Smooth muscle cell of the pulmonary artery (primary cell): ENCODE measurements around the gene LYG2. TPM values are rescaled to one million over a fixed set of nuclear protein-coding genes. Genes with fewer than 3 reads are reported as not detected.

Source experiments
- total RNA-seq: library from RNA; depleted of rRNA; stranded (reverse); fragments of >200 nt; gene quantifications from 2 replicates; pipeline ENCODE4 v1.2.3, GENCODE V29; 2014

The LYG2 gene, protein sequence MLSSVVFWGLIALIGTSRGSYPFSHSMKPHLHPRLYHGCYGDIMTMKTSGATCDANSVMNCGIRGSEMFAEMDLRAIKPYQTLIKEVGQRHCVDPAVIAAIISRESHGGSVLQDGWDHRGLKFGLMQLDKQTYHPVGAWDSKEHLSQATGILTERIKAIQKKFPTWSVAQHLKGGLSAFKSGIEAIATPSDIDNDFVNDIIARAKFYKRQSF
- not detected in 2 replicates for total RNA-seq

GRCh38 chr2:99255491-99256318, at the start of gene LYG2:
Gene LYG2, minus strand, starts transcription at chr2:99255666. Its CDS starts 1,406 bp downstream, at chr2:99254260.

DNA sequence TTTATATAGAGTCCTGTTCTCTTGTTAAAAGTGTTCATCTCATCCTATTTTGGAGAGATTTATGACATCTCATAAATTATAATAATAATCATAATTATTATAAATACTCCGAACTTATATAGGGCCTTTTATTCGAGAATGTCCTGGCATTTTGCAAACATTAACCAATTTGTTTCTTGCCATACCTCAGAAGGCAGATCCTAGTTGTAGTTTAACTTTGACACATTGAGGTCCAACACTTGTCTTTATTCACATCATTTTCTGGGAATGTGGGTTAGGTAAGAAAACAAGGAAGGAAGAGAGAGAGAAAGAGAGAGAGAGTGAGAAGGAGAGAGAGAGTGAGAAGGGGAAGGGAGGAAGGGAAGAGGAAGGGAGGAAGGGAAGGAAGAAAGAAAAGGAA, 45.6 kb upstream of the LYG2 start, which contains the start of gene LYG1:
TSS of gene LYG1 (minus strand) at position 101 of the 400 bp plus-strand sequence. CDS start 5,527 bp downstream, outside the sequence.

Other genes with a start within 250 kb of the LYG2 start
- gene C2orf15, start 114.0 kb downstream of the LYG2 start, total RNA-seq: 0.13 TPM in 1 of 2 replicates, not detected in the other
- 2.5 and 2.9 TPM in 2 replicates for gene TSGA10, start 100.7 kb downstream of the LYG2 start, total RNA-seq
- gene LIPT1, start 100.7 kb downstream of the LYG2 start, total RNA-seq: 6.0 and 6.6 TPM in 2 replicates
- 11.9 TPM in 2 replicates for gene MITD1, start 74.6 kb downstream of the LYG2 start, total RNA-seq
- gene MRPL30, start 74.5 kb downstream of the LYG2 start, total RNA-seq: 30.7 and 37.1 TPM in 2 replicates
- 0.59 and 0.86 TPM in 2 replicates for gene LYG1, start 45.5 kb upstream of the LYG2 start, total RNA-seq
- 34.1 and 41.2 TPM in 2 replicates for gene TXNDC9, start 80.7 kb upstream of the LYG2 start, total RNA-seq
- 40.9 and 47.5 TPM in 2 replicates for gene EIF5B, start 81.7 kb upstream of the LYG2 start, total RNA-seq
- 31.3 and 33.0 TPM in 2 replicates for gene REV1, start 234.4 kb upstream of the LYG2 start, total RNA-seq